ENCODE results near the gene KANSL1L. TPM values are rescaled to one million over a fixed set of nuclear protein-coding genes. Genes with fewer than 3 reads are reported as not detected.

Gene KANSL1L
- total RNA-seq, 1 donor from 2014 or later, result 21.0 TPM

GRCh38 chr2:210197720-210198119 lies 26.5 kb upstream of the KANSL1L start:
- Mint-ChIP-seq H3K27me3 (ENCODE audit: unreplicated experiment) (peaks cover 55% of the 10 kb centered on the region), H3K4me1 (ENCODE audit: unreplicated experiment) (peaks cover 9% of the 10 kb centered on the region), H3K9me3 (ENCODE audit: unreplicated experiment) (no peaks in the 10 kb centered on the region), H3K4me3 (ENCODE audit: unreplicated experiment) (no peak overlapping the region), H3K36me3 (ENCODE audit: unreplicated experiment) (no peaks in the 10 kb centered on the region), H3K27ac (ENCODE audit: unreplicated experiment) (no peak overlapping the region)
- no peak for TF ChIP-seq CTCF (IDR thresholded peaks at IDR 0.05)
- no peak for DNase-seq (ENCODE audit: extremely low spot score, unreplicated experiment)

GRCh38 chr2:210195101-210195852 lies 24.1 kb upstream of the KANSL1L start:
- H3K27ac Mint-ChIP-seq (ENCODE audit: unreplicated experiment), result no peak overlapping the region
- no peaks in the 10 kb centered on the region for H3K9me3 Mint-ChIP-seq (ENCODE audit: unreplicated experiment)
- H3K27me3 Mint-ChIP-seq (ENCODE audit: unreplicated experiment), result peaks cover 53% of the 10 kb centered on the region
- H3K4me1 Mint-ChIP-seq (ENCODE audit: unreplicated experiment), result peaks cover 9% of the 10 kb centered on the region
- no peak for DNase-seq (ENCODE audit: extremely low spot score, unreplicated experiment)
- no peaks in the 10 kb centered on the region for H3K36me3 Mint-ChIP-seq (ENCODE audit: unreplicated experiment)
- TF ChIP-seq CTCF (IDR thresholded peaks at IDR 0.05), result peak; percentile 80
- peak overlapping the region; percentile 48 for H3K4me3 Mint-ChIP-seq (ENCODE audit: unreplicated experiment)

- Mint-ChIP-seq H3K4me3 (ENCODE audit: unreplicated experiment) (no peak overlapping the region), H3K27ac (ENCODE audit: unreplicated experiment) (no peak overlapping the region), H3K9me3 (ENCODE audit: unreplicated experiment) (peaks cover 4% of the 10 kb centered on the region), H3K27me3 (ENCODE audit: unreplicated experiment) (peaks cover 56% of the 10 kb centered on the region), H3K4me1 (ENCODE audit: unreplicated experiment) (peaks cover 4% of the 10 kb centered on the region), H3K36me3 (ENCODE audit: unreplicated experiment) (no peaks in the 10 kb centered on the region)
- no peak for DNase-seq (ENCODE audit: extremely low spot score, unreplicated experiment)
- no peak for TF ChIP-seq CTCF (IDR thresholded peaks at IDR 0.05)
Measured at GRCh38 chr2:210190345-210190744, 19.1 kb upstream of the KANSL1L start.

- no peak overlapping the region for H3K27ac Mint-ChIP-seq (ENCODE audit: unreplicated experiment)
- no peak for TF ChIP-seq CTCF (IDR thresholded peaks at IDR 0.05)
- no peak overlapping the region for H3K4me3 Mint-ChIP-seq (ENCODE audit: unreplicated experiment)
- peaks cover 10% of the 10 kb centered on the region for H3K9me3 Mint-ChIP-seq (ENCODE audit: unreplicated experiment)
- H3K27me3 Mint-ChIP-seq (ENCODE audit: unreplicated experiment), result peaks cover 49% of the 10 kb centered on the region
- H3K36me3 Mint-ChIP-seq (ENCODE audit: unreplicated experiment), result peaks cover 5% of the 10 kb centered on the region
- DNase-seq (ENCODE audit: extremely low spot score, unreplicated experiment), result no peak
- H3K4me1 Mint-ChIP-seq (ENCODE audit: unreplicated experiment), result no peaks in the 10 kb centered on the region
Measured at GRCh38 chr2:210189452-210190138, 18.4 kb upstream of the KANSL1L start.

- Mint-ChIP-seq H3K27me3 (ENCODE audit: unreplicated experiment) (peaks cover 51% of the 10 kb centered on the region), H3K4me1 (ENCODE audit: unreplicated experiment) (no peaks in the 10 kb centered on the region), H3K36me3 (ENCODE audit: unreplicated experiment) (peaks cover 5% of the 10 kb centered on the region), H3K27ac (ENCODE audit: unreplicated experiment) (no peak overlapping the region), H3K9me3 (ENCODE audit: unreplicated experiment) (peaks cover 18% of the 10 kb centered on the region), H3K4me3 (ENCODE audit: unreplicated experiment) (no peak overlapping the region)
- TF ChIP-seq CTCF (IDR thresholded peaks at IDR 0.05), result no peak
- DNase-seq (ENCODE audit: extremely low spot score, unreplicated experiment), result no peak
Measured at GRCh38 chr2:210188755-210189154, 17.5 kb upstream of the KANSL1L start.
